ENCODE measurements around the gene FGF21. TPM values are rescaled to one million over a fixed set of nuclear protein-coding genes. Genes with fewer than 3 reads are reported as not detected.

FGF21 gene
- not detected in 2 replicates for total RNA-seq

GRCh38 chr19:48755084-48755641 lies at the start of gene FGF21:
FGF21 (plus strand) TSS chr19:48755524; CDS start chr19:48756237, 713 bp downstream.

GRCh38 chr19:48719263-48720171 lies 35.8 kb upstream of the FGF21 start, which contains the start of gene MAMSTR:
MAMSTR (minus strand) TSS chr19:48719725; CDS start chr19:48719031, 694 bp downstream.

GRCh38 chr19:48740164-48740972 lies 15.0 kb upstream of the FGF21 start, which contains the start of gene RASIP1:
RASIP1 (minus strand) TSS chr19:48740610; CDS start chr19:48740282, 328 bp downstream.

GRCh38 chr19:48746738-48747575 lies 8.4 kb upstream of the FGF21 start, which contains the start of gene IZUMO1:
IZUMO1 (minus strand) TSS chr19:48746909; CDS start chr19:48745859, 1,050 bp downstream.

GRCh38 chr19:48752496-48753365 lies 2.6 kb upstream of the FGF21 start, which contains the start of gene FUT1:
FUT1 (minus strand) TSS chr19:48752641; CDS start chr19:48751281, 1,360 bp downstream.

Other genes starting within 250 kb of the FGF21 start
- gene LMTK3, start 243.7 kb upstream of the FGF21 start, total RNA-seq: not detected in 2 replicates
- gene SULT2B1, start 203.4 kb upstream of the FGF21 start, total RNA-seq: not detected in 2 replicates
- gene SPACA4, start 148.8 kb upstream of the FGF21 start, total RNA-seq: not detected in 2 replicates
- gene FAM83E, start 140.4 kb upstream of the FGF21 start, total RNA-seq: not detected in 2 replicates
- gene RPL18, start 136.3 kb upstream of the FGF21 start, total RNA-seq: 2,209 and 2,294 TPM in 2 replicates
- 11.5 and 14.0 TPM in 2 replicates for gene SPHK2, start 136.0 kb upstream of the FGF21 start, total RNA-seq
- gene DBP, start 118.1 kb upstream of the FGF21 start, total RNA-seq: 11.5 and 14.2 TPM in 2 replicates
- gene CA11, start 109.3 kb upstream of the FGF21 start, total RNA-seq: 1.3 and 2.5 TPM in 2 replicates
- not detected in 2 replicates for gene NTN5, start 82.5 kb upstream of the FGF21 start, total RNA-seq
- gene FUT2, start 59.6 kb upstream of the FGF21 start, total RNA-seq: not detected in 2 replicates
- gene MAMSTR, start 35.8 kb upstream of the FGF21 start, total RNA-seq: 0.62 and 2.3 TPM in 2 replicates
- gene RASIP1, start 14.9 kb upstream of the FGF21 start, total RNA-seq: 3.7 and 4.1 TPM in 2 replicates
- not detected in 2 replicates for gene IZUMO1, start 8.6 kb upstream of the FGF21 start, total RNA-seq
- 0.06 and 0.29 TPM in 2 replicates for gene FUT1, start 2.9 kb upstream of the FGF21 start, total RNA-seq
- 25.1 and 30.3 TPM in 2 replicates for gene BCAT2, start 55.5 kb downstream of the FGF21 start, total RNA-seq
- gene HSD17B14, start 81.0 kb downstream of the FGF21 start, total RNA-seq: 3.0 TPM in 1 of 2 replicates, not detected in the other
- 47.2 and 48.1 TPM in 2 replicates for gene PLEKHA4, start 113.1 kb downstream of the FGF21 start, total RNA-seq
- 28.2 and 33.1 TPM in 2 replicates for gene PPP1R15A, start 116.9 kb downstream of the FGF21 start, total RNA-seq
- gene TULP2, start 143.2 kb downstream of the FGF21 start, total RNA-seq: not detected in 2 replicates
- 544 and 558 TPM in 2 replicates for gene NUCB1, start 144.8 kb downstream of the FGF21 start, total RNA-seq
- not detected in 2 replicates for gene DHDH, start 178.2 kb downstream of the FGF21 start, total RNA-seq
- 78.0 and 87.6 TPM in 2 replicates for gene BAX, start 199.4 kb downstream of the FGF21 start, total RNA-seq
- 7,879 and 9,183 TPM in 2 replicates for gene FTL, start 209.8 kb downstream of the FGF21 start, total RNA-seq
- gene GYS1, start 237.8 kb downstream of the FGF21 start, total RNA-seq: 67.8 and 76.5 TPM in 2 replicates
- 90.5 and 99.1 TPM in 2 replicates for gene RUVBL2, start 238.4 kb downstream of the FGF21 start, total RNA-seq